Medulla oblongata (tissue), 1 donor: ENCODE results near the gene GIT2.
"Not testable (repeated sequence)": the region's sequence is repeated elsewhere in the genome, so short reads cannot be mapped to it uniquely, and the experiment has no call there.

Experiments used
- DNase-seq: peaks from one replicate; pipeline ENCODE4 v3.0.0-alpha.2; 2015; ENCODE audit errors: extremely low spot score

GIT2 gene

GRCh38 chr12:109892165-109892715 is 103.9 kb downstream of the GIT2 start:
- no peak for DNase-seq

- DNase-seq: not testable (repeated sequence)
Observed at GRCh38 chr12:109891731-109892130, 104.4 kb downstream of the GIT2 start.

GRCh38 chr12:109890620-109891170 is 105.5 kb downstream of the GIT2 start:
- no peak for DNase-seq

GRCh38 chr12:109888179-109889020 is 107.8 kb downstream of the GIT2 start:
- no peak for DNase-seq

GRCh38 chr12:109885616-109886015 is 110.6 kb downstream of the GIT2 start:
- no peak for DNase-seq

GRCh38 chr12:109883461-109883860 is 112.7 kb downstream of the GIT2 start:
- no peak for DNase-seq

- no peak for DNase-seq
Observed at GRCh38 chr12:109881752-109882151, 114.4 kb downstream of the GIT2 start.

GRCh38 chr12:109880938-109881337 is 115.2 kb downstream of the GIT2 start:
- no peak for DNase-seq

- DNase-seq: peak; percentile 91
Observed at GRCh38 chr12:109880043-109880931, 115.9 kb downstream of the GIT2 start, which contains the start of gene GLTP. Gene GLTP (minus strand): TSS chr12:109880541. CDS start chr12:109880374, 167 bp downstream.
